Fibroblast of lung (primary cell): Measurements from ENCODE around the gene WASHC3.

ENCODE experiments used
- EZH2 ChIP-seq: IDR thresholded peaks from 2 replicates; pipeline ENCODE4 v1.5.1; 2012; ENCODE audit warnings: low read length, control low read depth, mild to moderate bottlenecking; ENCODE audit errors: missing control alignments
- TF ChIP-seq, protein P1 (sequence below), 2 donors: IDR thresholded peaks in 1 of 2; conservative IDR thresholded peaks in 1 of 2; 1 replicate in 1 of 2; 2 replicates in 1 of 2; pipeline ENCODE4 v1.5.1; 2011 to 2012; ENCODE audit warnings: low read length in 2 of 2, control low read depth in 1 of 2, inconsistent platforms in 1 of 2, low read depth in 1 of 2, mild to moderate bottlenecking in 1 of 2

DNA sequence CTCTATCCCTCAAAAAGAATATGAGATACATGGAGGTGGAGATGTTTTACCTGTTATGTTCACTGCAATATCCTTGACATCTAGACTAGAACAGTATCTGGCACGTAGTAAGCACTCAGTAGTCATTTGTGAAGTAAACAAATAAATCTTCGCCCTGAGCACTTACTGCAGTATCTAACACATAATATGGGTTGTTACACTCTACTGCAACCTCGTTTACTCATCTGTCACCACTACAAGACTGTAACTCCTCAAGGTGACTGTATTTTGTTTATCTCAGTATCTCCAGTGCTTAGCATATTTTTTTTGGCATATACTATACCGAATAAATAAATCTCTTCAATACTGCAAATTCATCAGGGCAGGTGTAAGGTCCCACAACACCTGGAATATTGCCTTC, 66.1 kb downstream of the WASHC3 start:
- TF ChIP-seq EZH2 = no peak
- TF ChIP-seq, protein P1, sequence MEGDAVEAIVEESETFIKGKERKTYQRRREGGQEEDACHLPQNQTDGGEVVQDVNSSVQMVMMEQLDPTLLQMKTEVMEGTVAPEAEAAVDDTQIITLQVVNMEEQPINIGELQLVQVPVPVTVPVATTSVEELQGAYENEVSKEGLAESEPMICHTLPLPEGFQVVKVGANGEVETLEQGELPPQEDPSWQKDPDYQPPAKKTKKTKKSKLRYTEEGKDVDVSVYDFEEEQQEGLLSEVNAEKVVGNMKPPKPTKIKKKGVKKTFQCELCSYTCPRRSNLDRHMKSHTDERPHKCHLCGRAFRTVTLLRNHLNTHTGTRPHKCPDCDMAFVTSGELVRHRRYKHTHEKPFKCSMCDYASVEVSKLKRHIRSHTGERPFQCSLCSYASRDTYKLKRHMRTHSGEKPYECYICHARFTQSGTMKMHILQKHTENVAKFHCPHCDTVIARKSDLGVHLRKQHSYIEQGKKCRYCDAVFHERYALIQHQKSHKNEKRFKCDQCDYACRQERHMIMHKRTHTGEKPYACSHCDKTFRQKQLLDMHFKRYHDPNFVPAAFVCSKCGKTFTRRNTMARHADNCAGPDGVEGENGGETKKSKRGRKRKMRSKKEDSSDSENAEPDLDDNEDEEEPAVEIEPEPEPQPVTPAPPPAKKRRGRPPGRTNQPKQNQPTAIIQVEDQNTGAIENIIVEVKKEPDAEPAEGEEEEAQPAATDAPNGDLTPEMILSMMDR (conservative IDR thresholded peaks at IDR 0.05 in 1 of 2, IDR thresholded peaks at IDR 0.05 in 1 of 2; ENCODE audit: low read depth in 1 of 2, low read length in 2 of 2) = no peak
